ENCODE data around the gene THNSL1. TPM values are rescaled to one million over a fixed set of nuclear protein-coding genes. Genes with fewer than 3 reads are reported as not detected.

Gene THNSL1
- polyA plus RNA-seq, 1 donor = 7.8 TPM

GRCh38 chr10:25065761-25066476 is 49.5 kb downstream of the THNSL1 start:
- WGBS (ENCODE audit: insufficient coverage, low lambda C conversion rate) = 100% methylated on average over 2 of the region's 4 CpGs
- no peaks in the 10 kb centered on the region for H3K36me3 ChIP-seq (ENCODE audit: control insufficient read depth, insufficient read depth, low read length)
- H3K9me3 ChIP-seq (ENCODE audit: control insufficient read depth, low read depth, low read length) = no peaks in the 10 kb centered on the region

GRCh38 chr10:25068152-25069058 is 52.0 kb downstream of the THNSL1 start:
- WGBS (ENCODE audit: insufficient coverage, low lambda C conversion rate) = no CpG with 5 or more reads among the region's 11 CpGs

More at GRCh38 chr10:25065761-25066476, 49.5 kb downstream of the THNSL1 start:
- no peak overlapping the region for H3K4me3 ChIP-seq (ENCODE audit: low read length)
- H3K4me1 ChIP-seq (ENCODE audit: control insufficient read depth, insufficient read depth, low read length) = peaks cover 17% of the 10 kb centered on the region
- H3K27ac ChIP-seq (ENCODE audit: low read length) = no peak overlapping the region
- no peaks in the 10 kb centered on the region for H3K27me3 ChIP-seq (ENCODE audit: control insufficient read depth, insufficient read depth, low read length)
- DNase-seq = no peak

GRCh38 chr10:25071227-25071626 is 54.8 kb downstream of the THNSL1 start:
- DNase-seq = no peak

More at GRCh38 chr10:25068152-25069058, 52.0 kb downstream of the THNSL1 start:
- no peak overlapping the region for H3K4me3 ChIP-seq (ENCODE audit: low read length)
- H3K27ac ChIP-seq (ENCODE audit: low read length) = no peak overlapping the region
- H3K9me3 ChIP-seq (ENCODE audit: control insufficient read depth, low read depth, low read length) = no peaks in the 10 kb centered on the region
- H3K36me3 ChIP-seq (ENCODE audit: control insufficient read depth, insufficient read depth, low read length) = no peaks in the 10 kb centered on the region
- no peaks in the 10 kb centered on the region for H3K4me1 ChIP-seq (ENCODE audit: control insufficient read depth, insufficient read depth, low read length)
- DNase-seq = no peak
- H3K27me3 ChIP-seq (ENCODE audit: control insufficient read depth, insufficient read depth, low read length) = no peaks in the 10 kb centered on the region

DNA sequence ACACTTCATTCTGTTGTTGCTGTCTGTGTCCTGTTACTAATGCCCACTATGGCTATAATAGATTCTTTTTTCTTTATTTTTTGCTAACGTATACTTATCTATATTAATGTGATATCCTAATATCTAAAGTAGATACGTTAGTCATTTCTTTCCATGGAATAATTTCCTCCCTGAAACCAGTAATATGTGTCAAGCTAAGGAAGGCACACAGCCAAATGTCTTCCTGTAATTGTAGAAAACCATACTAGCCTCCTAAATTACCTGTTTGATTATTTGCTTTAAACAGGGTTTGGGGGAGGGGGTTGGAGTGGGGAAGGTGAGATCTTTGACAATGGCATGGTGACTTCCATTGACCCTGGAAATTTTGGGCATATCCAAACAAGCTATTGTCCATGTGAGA is 56.4 kb downstream of the THNSL1 start:
- Histone ChIP-seq H3K27ac (ENCODE audit: low read length) (no peak overlapping the region), H3K4me1 (ENCODE audit: control insufficient read depth, insufficient read depth, low read length) (peaks cover 2% of the 10 kb centered on the region), H3K4me3 (ENCODE audit: low read length) (no peak overlapping the region), H3K9me3 (ENCODE audit: control insufficient read depth, low read depth, low read length) (no peaks in the 10 kb centered on the region), H3K36me3 (ENCODE audit: control insufficient read depth, insufficient read depth, low read length) (no peaks in the 10 kb centered on the region), H3K27me3 (ENCODE audit: control insufficient read depth, insufficient read depth, low read length) (no peaks in the 10 kb centered on the region)
- DNase-seq = no peak
- 100% methylated on average over 1 of the region's 2 CpGs for WGBS (ENCODE audit: insufficient coverage, low lambda C conversion rate)

More at GRCh38 chr10:25071227-25071626, 54.8 kb downstream of the THNSL1 start:
- H3K4me3 ChIP-seq (ENCODE audit: low read length) = no peak overlapping the region
- H3K36me3 ChIP-seq (ENCODE audit: control insufficient read depth, insufficient read depth, low read length) = no peaks in the 10 kb centered on the region
- no peaks in the 10 kb centered on the region for H3K9me3 ChIP-seq (ENCODE audit: control insufficient read depth, low read depth, low read length)
- no peaks in the 10 kb centered on the region for H3K4me1 ChIP-seq (ENCODE audit: control insufficient read depth, insufficient read depth, low read length)
- WGBS (ENCODE audit: insufficient coverage, low lambda C conversion rate) = no CpG with 5 or more reads among the region's 1 CpG
- no peak overlapping the region for H3K27ac ChIP-seq (ENCODE audit: low read length)
- H3K27me3 ChIP-seq (ENCODE audit: control insufficient read depth, insufficient read depth, low read length) = no peaks in the 10 kb centered on the region

DNA sequence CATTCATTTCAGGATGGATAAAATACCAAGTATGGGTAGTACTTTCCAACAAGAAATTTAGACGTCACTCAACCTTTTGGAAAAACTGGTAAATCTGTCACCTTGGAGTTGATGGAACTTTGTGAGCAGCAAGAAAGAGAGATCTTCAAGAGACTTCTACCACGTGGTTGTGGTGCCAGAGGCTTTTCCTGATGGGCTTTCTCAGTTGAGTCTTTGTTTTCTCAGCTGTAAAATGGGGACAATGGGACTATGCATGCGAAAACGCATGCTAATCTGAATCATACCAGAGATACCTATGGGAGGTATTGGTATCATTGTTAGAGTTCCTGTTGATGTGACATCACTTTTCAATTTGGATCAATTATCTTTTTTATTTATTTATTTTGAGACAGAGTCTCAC is 59.4 kb downstream of the THNSL1 start:
- DNase-seq = no peak
- Histone ChIP-seq H3K27me3 (ENCODE audit: control insufficient read depth, insufficient read depth, low read length) (no peaks in the 10 kb centered on the region), H3K4me3 (ENCODE audit: low read length) (no peak overlapping the region), H3K36me3 (ENCODE audit: control insufficient read depth, insufficient read depth, low read length) (no peaks in the 10 kb centered on the region), H3K9me3 (ENCODE audit: control insufficient read depth, low read depth, low read length) (no peaks in the 10 kb centered on the region), H3K27ac (ENCODE audit: low read length) (no peak overlapping the region), H3K4me1 (ENCODE audit: control insufficient read depth, insufficient read depth, low read length) (peaks cover 24% of the 10 kb centered on the region)
- WGBS (ENCODE audit: insufficient coverage, low lambda C conversion rate) = 80% methylated on average over 1 of the region's 4 CpGs

Other genes with a start within 250 kb of the THNSL1 start
- gene PRTFDC1, start 64.0 kb upstream of the THNSL1 start, polyA plus RNA-seq = 34.3 TPM
- 2.6 TPM for gene ENKUR, start 454 bp upstream of the THNSL1 start, polyA plus RNA-seq
- gene GPR158, start 158.4 kb downstream of the THNSL1 start, polyA plus RNA-seq = 0.33 TPM

Measured in large intestine (tissue), 3 donors.